Transverse colon (tissue), 3 donors: ENCODE measurements around the gene SLC4A8.

Experiments
- EP300 ChIP-seq: sonication (generic); formaldehyde crosslinking; IDR thresholded peaks from one replicate; pipeline ENCODE4 v1.6.1; 2017; ENCODE audit warnings: antibody characterized with exemption, low read depth
- TF ChIP-seq, protein P1 (sequence below), 5 experiments: fragments of 200-600 bp in 3 of 5; fragments of 450-650 bp in 2 of 5; sonication (generic) in 3 of 5; IDR thresholded peaks; 1 replicate in 2 of 5; 2 replicates in 3 of 5; pipeline ENCODE4 v1.5.1; 2016 to 2017; ENCODE audit warnings: antibody characterized with exemption in 5 of 5, inconsistent platforms in 3 of 5, mild to moderate bottlenecking in 2 of 5, moderate library complexity in 1 of 5

GRCh38 chr12:51379571-51379970, 45.1 kb upstream of the SLC4A8 start:
- TF ChIP-seq, protein P1, sequence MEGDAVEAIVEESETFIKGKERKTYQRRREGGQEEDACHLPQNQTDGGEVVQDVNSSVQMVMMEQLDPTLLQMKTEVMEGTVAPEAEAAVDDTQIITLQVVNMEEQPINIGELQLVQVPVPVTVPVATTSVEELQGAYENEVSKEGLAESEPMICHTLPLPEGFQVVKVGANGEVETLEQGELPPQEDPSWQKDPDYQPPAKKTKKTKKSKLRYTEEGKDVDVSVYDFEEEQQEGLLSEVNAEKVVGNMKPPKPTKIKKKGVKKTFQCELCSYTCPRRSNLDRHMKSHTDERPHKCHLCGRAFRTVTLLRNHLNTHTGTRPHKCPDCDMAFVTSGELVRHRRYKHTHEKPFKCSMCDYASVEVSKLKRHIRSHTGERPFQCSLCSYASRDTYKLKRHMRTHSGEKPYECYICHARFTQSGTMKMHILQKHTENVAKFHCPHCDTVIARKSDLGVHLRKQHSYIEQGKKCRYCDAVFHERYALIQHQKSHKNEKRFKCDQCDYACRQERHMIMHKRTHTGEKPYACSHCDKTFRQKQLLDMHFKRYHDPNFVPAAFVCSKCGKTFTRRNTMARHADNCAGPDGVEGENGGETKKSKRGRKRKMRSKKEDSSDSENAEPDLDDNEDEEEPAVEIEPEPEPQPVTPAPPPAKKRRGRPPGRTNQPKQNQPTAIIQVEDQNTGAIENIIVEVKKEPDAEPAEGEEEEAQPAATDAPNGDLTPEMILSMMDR (IDR thresholded peaks at IDR 0.05), result no peak
- no peak for TF ChIP-seq EP300
